Measurements from ENCODE around the gene TBL3. TPM values are rescaled to one million over a fixed set of nuclear protein-coding genes. Genes with fewer than 3 reads are reported as not detected.
"Not testable (repeated sequence)": the region's sequence is repeated elsewhere in the genome, so short reads cannot be mapped to it uniquely, and the experiment has no call there.

Gene TBL3
- polyA plus RNA-seq, 2 of the 4 experiments (the other 2 are of a cell fraction): 21.9 to 42.8 TPM

DNA sequence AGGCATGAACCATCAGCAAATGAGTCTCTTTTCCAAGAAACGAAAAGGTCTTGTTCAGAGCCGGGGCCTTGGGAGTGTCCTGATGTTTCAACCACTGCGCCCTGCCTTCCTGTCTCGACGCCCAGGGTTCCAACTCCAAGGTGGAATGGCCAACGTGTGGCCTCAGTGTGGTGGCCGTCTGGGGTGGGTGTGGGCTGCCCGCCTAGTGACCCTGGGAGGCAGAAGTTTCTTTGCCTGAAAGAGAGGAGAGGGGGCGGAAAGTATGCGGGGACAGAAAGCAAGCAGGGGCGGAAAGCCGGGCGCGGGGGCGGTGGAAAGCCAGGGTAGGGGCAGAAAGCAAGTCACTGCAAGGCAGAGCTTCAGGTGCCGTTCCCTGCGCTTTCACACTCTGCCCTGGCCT, 32.9 kb upstream of the TBL3 start:
- no peak for TF ChIP-seq CHD2 (IDR thresholded peaks at IDR 0.05; ENCODE audit: low read length, partially characterized antibody)
- TF ChIP-seq CHD4 (IDR thresholded peaks at IDR 0.05; ENCODE audit: borderline replicate concordance): no peak
- no peak for TF ChIP-seq SREBF2 (IDR thresholded peaks at IDR 0.05)
- TF ChIP-seq FOXS1 (CRISPR knock-in tag; IDR thresholded peaks at IDR 0.05): no peak
- no peak for TF ChIP-seq NPAS2 (CRISPR knock-in tag; IDR thresholded peaks at IDR 0.05; ENCODE audit: borderline replicate concordance)
- no peak for TF ChIP-seq MAZ (IDR thresholded peaks at IDR 0.05; ENCODE audit: borderline replicate concordance, low read depth, low read length)
- TF ChIP-seq SMC3 (IDR thresholded peaks at IDR 0.05): no peak
- TF ChIP-seq CEBPB (IDR thresholded peaks at IDR 0.05): no peak
- H3K4me1 ChIP-seq: peaks cover 30% of the 10 kb centered on the region
- no peak overlapping the region for H3K27ac ChIP-seq
- no peak overlapping the region for H3K4me2 ChIP-seq
- CTCF ChIA-PET: interaction anchor here (1.2 to 7.1 kb wide), 4 partner anchors 10 to 97 kb away, joined by 4 to 63 read pairs (median 14); no protein-coding TSS in a partner anchor
- no peak for DNase-seq (ENCODE audit: low read depth in 1 of 2, low spot score in 1 of 2)
- 91% methylated on average over 14 of the region's 17 CpGs for WGBS (ENCODE audit: missing lambda C conversion rate)
- H3K9me3 ChIP-seq: no peaks in the 10 kb centered on the region
- ATAC-seq: no peak
- H3K4me3 ChIP-seq: no peak overlapping the region
- POLR2A ChIA-PET: interaction anchor here (1.4 kb wide), 1 partner anchor 26 kb away, joined by 3 read pairs; the partner anchor contains the start of gene RPS2
- no peak for FAIRE-seq

DNA sequence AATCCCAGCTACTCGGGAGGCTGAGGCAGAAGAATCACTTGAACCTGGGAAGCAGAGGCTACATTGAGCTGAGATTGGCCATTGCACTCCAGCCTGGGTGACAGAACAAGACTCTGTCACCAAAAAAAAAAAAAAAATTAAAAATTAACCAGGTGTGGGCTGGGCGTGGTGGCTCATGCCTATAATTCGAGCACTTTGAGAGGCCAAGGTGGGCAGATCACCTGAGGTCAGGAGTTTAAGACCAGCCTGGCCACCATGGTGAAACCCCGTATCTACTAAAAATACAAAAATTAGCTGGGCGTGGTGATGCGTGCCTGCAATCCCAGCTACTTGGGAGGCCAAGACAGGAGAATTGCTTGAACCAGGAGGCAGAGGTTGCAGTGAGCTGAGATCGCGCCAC, 32.0 kb upstream of the TBL3 start:
- not testable (repeated sequence) for FAIRE-seq; DNase-seq (ENCODE audit: low read depth in 1 of 2, low spot score in 1 of 2); H3K4me2 ChIP-seq; H3K9me3 ChIP-seq; ATAC-seq; H3K4me3 ChIP-seq; H3K27ac ChIP-seq
- POLR2A ChIA-PET: interaction anchor here (0.6 to 1.8 kb wide), 2 partner anchors 25 to 59 kb away, joined by 3 to 6 read pairs; partner anchors contain the start of gene RPS2
- WGBS (ENCODE audit: missing lambda C conversion rate): 92% methylated on average over 8 of the region's 8 CpGs
- CTCF ChIA-PET: interaction anchor here (1.2 to 7.1 kb wide), 5 partner anchors 7 to 98 kb away, joined by 4 to 63 read pairs (median 14); no protein-coding TSS in a partner anchor
- H3K4me1 ChIP-seq: peaks cover 29% of the 10 kb centered on the region

DNA sequence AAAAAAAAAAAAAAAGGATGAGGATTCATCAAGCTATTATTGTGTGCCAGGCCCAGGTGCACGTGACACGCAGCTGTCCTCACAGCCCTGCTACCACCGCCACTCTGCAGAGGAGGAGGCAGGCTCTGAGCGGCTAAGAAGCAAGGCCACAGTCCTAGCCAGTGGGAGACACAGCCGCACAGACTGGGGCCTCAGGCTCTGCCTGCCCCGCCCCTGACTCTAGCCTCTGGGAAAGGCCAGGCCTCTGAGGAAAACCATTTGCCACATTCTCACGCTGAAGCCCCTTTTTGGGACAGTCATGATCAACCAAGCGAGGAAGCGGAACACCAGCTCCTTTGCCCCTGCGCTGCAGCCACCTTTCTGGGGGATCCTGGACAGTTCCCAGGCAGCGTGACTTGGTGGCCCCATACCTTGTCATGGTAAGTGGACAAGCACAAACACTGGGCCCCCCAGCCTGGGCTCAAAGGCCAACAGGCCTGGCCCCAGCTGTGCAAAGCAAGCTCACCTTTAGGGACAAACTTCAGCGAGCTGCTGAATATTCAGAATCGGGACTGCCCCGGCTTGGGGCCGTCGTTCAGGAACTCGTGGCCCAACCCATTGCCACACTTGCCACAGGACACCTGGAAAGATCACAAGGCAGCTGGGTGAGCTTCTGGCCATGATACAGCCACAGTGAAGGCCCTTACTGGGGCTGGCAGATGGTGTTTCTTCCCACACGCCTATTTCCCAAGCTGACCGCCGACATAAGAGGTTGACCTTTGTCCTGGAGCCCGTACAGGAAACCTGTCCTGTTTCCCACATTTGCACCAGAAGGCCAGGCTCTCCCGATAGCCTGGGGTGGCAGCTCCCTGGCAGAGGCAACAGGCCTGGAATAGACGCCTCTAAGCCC, 31.3 kb upstream of the TBL3 start:
- ATAC-seq (no peak), DNase-seq (ENCODE audit: low read depth in 1 of 2, low spot score in 1 of 2) (no peak), FAIRE-seq (no peak)
- ChIA-PET POLR2A (interaction anchor here (0.6 to 1.8 kb wide), 3 partner anchors 8 to 58 kb away, joined by 3 to 13 read pairs (median 6); partner anchors contain the start of gene RPS2), CTCF (interaction anchor here (0.6 to 7.1 kb wide), 15 partner anchors 8 to 200 kb away, joined by 3 to 63 read pairs (median 6); partner anchors contain the start of genes RNF151, RPL3L and RPS2)
- no peaks in the 10 kb centered on the region for H3K9me3 ChIP-seq
- no peak overlapping the region for H3K4me3 ChIP-seq
- H3K4me2 ChIP-seq: no peak overlapping the region
- no peak for TF ChIP-seq GATA3 (IDR thresholded peaks at IDR 0.05; ENCODE audit: borderline replicate concordance)
- WGBS (ENCODE audit: missing lambda C conversion rate): 91% methylated on average over 23 of the region's 23 CpGs
- H3K27ac ChIP-seq: no peak overlapping the region
- peaks cover 22% of the 10 kb centered on the region for H3K4me1 ChIP-seq

DNA sequence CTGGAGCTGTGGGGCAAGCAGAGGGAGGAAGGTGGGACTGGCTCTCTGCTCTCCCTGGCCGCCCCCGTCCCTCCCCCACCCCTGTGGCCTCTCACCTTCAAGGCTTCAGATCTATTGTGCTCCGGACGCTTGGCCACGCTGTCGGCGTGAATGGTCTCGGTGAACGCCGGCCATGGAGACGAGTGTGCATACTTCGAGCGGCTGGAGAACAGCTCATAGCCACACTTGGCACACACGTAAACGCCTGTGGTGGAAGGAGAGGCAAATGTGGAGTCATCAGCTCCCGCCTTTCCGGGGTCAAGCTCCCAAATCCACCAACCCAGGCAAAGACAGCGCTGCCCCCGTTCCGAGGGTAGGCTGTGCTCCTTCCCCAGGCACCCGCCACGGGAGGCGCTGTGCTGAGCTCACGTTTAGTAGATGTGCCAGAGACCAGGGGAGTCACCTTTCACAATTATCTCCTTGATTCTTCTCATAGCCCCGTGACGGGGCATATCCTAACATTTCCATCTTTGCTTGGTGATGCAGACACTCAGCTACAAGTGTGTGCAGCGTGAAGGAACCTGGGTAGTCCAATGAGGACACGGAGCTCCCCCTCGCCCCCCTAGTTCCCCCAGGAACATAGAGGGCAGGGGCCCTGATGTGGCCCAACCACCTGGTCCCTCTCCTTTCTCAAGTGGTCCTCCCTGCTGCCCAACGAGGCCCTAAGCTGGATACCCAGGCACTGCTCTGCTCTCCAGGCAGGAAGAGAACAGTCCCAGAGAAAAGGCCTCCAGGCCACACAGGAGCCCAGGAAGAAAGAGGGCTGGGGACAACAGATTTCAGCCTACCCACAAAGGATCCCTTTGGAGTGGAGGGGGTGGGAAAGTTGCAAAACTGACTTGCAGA, 30.4 kb upstream of the TBL3 start:
- 82% methylated on average over 30 of the region's 30 CpGs for WGBS (ENCODE audit: missing lambda C conversion rate)
- H3K27ac ChIP-seq: peak overlapping the region; percentile 79 to 92
- peak overlapping the region; percentile 84 for H3K4me3 ChIP-seq
- ChIA-PET CTCF (interaction anchor here (0.6 to 7.1 kb wide), 15 partner anchors 9 to 199 kb away, joined by 3 to 63 read pairs (median 6); partner anchors contain the start of genes RNF151, RPL3L and RPS2), POLR2A (interaction anchor here (1.8 kb wide), 1 partner anchor 23 kb away, joined by 6 read pairs; the partner anchor contains the start of gene RPS2)
- FAIRE-seq (no peak), DNase-seq (ENCODE audit: low read depth in 1 of 2, low spot score in 1 of 2) (no peak), ATAC-seq (peak in 1 of 2 experiments; percentile 42; a peak in 2 of 6 replicates)
- TF ChIP-seq, protein P1, sequence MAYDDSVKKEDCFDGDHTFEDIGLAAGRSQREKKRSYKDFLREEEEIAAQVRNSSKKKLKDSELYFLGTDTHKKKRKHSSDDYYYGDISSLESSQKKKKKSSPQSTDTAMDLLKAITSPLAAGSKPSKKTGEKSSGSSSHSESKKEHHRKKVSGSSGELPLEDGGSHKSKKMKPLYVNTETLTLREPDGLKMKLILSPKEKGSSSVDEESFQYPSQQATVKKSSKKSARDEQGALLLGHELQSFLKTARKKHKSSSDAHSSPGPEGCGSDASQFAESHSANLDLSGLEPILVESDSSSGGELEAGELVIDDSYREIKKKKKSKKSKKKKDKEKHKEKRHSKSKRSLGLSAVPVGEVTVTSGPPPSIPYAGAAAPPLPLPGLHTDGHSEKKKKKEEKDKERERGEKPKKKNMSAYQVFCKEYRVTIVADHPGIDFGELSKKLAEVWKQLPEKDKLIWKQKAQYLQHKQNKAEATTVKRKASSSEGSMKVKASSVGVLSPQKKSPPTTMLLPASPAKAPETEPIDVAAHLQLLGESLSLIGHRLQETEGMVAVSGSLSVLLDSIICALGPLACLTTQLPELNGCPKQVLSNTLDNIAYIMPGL (CRISPR knock-in tag; IDR thresholded peaks at IDR 0.05; ENCODE audit: borderline replicate concordance): no peak
- TF ChIP-seq, protein P2, sequence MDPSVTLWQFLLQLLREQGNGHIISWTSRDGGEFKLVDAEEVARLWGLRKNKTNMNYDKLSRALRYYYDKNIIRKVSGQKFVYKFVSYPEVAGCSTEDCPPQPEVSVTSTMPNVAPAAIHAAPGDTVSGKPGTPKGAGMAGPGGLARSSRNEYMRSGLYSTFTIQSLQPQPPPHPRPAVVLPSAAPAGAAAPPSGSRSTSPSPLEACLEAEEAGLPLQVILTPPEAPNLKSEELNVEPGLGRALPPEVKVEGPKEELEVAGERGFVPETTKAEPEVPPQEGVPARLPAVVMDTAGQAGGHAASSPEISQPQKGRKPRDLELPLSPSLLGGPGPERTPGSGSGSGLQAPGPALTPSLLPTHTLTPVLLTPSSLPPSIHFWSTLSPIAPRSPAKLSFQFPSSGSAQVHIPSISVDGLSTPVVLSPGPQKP (IDR thresholded peaks at IDR 0.05; ENCODE audit: low read depth, low read length): no peak
- TF ChIP-seq, protein P3, sequence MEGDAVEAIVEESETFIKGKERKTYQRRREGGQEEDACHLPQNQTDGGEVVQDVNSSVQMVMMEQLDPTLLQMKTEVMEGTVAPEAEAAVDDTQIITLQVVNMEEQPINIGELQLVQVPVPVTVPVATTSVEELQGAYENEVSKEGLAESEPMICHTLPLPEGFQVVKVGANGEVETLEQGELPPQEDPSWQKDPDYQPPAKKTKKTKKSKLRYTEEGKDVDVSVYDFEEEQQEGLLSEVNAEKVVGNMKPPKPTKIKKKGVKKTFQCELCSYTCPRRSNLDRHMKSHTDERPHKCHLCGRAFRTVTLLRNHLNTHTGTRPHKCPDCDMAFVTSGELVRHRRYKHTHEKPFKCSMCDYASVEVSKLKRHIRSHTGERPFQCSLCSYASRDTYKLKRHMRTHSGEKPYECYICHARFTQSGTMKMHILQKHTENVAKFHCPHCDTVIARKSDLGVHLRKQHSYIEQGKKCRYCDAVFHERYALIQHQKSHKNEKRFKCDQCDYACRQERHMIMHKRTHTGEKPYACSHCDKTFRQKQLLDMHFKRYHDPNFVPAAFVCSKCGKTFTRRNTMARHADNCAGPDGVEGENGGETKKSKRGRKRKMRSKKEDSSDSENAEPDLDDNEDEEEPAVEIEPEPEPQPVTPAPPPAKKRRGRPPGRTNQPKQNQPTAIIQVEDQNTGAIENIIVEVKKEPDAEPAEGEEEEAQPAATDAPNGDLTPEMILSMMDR (IDR thresholded peaks at IDR 0.05): peak; percentile 11; the same call in 1 of the 3 replicates
- no peak for TF ChIP-seq EHMT2 (IDR thresholded peaks at IDR 0.05; ENCODE audit: low read depth)
- peak overlapping the region; percentile 86 for H3K4me2 ChIP-seq
- peaks cover 19% of the 10 kb centered on the region for H3K4me1 ChIP-seq
- no peaks in the 10 kb centered on the region for H3K9me3 ChIP-seq
